B cell (primary cell): ENCODE data around the gene WASF2. TPM values are rescaled to one million over a fixed set of nuclear protein-coding genes. Genes with fewer than 3 reads are reported as not detected.

Experiments used
- ATAC-seq: fragments of 200-7000 bp; cut with Tn5 transposase; one replicate; pipeline ENCODE4 v1.10.0; 2021; ENCODE audit warnings: low read depth, mild to moderate bottlenecking, moderate number of reproducible peaks, moderate library complexity
- CTCF ChIA-PET: fragments of 350-600 bp; sonication (Branson Sonifier 250); formaldehyde crosslinking; loops from one replicate; lab custom pipeline; 2021; ENCODE audit warnings: antibody characterized with exemption, inconsistent platforms; lab: Charles Lee
- POLR2A ChIA-PET: fragments of 350-600 bp; sonication (Branson Sonifier 250); formaldehyde crosslinking; loops from one replicate; lab custom pipeline; 2021; ENCODE audit warnings: antibody characterized with exemption; lab: Charles Lee
- DNase-seq: peaks from one replicate; pipeline ENCODE4 v3.0.0; 2013
- H2AFZ ChIP-seq: 2 replicates; pipeline ENCODE4 v1.6.1; 2012; ENCODE audit warnings: mild to moderate bottlenecking, low read depth, low read length; ENCODE audit not compliant: insufficient read depth, poor library complexity, severe bottlenecking
- H3K27ac ChIP-seq, 2 donors: 1 replicate in 1 of 2; 2 replicates in 1 of 2; pipeline ENCODE4 v1.5.1; 2012 to 2013; ENCODE audit warnings: low read length in 2 of 2, mild to moderate bottlenecking in 2 of 2, moderate library complexity in 1 of 2
- H3K27me3 ChIP-seq, 4 experiments: fragments of 200-600 bp in 1 of 4; sonication (generic) in 1 of 4; replicated peaks in 1 of 4; 1 replicate in 2 of 4; 2 replicates in 2 of 4; pipeline versions ENCODE4 v1.6.1 to v1.7.0; 2013 to 2016; ENCODE audit warnings: low read length in 3 of 4, mild to moderate bottlenecking in 2 of 4, mixed read lengths in 1 of 4, moderate library complexity in 1 of 4; ENCODE audit not compliant: insufficient read depth in 4 of 4, control insufficient read depth in 3 of 4; ENCODE audit errors: control extremely low read depth in 1 of 4
- H3K36me3 ChIP-seq, 2 experiments: replicated peaks in 1 of 2; 1 replicate in 1 of 2; 2 replicates in 1 of 2; pipeline versions ENCODE4 v1.6.1 to v1.7.1; 2013; ENCODE audit warnings: low read length in 1 of 2; ENCODE audit not compliant: insufficient read depth in 2 of 2, control insufficient read depth in 1 of 2; ENCODE audit errors: control extremely low read depth in 1 of 2, extremely low read depth in 1 of 2
- H3K4me1 ChIP-seq, 2 donors: fragments of 200-600 bp in 1 of 2; sonication (generic) in 1 of 2; 1 replicate in 1 of 2; 2 replicates in 1 of 2; pipeline versions ENCODE4 v1.5.1 to v1.6.1; 2013 to 2017; ENCODE audit warnings: low read length in 2 of 2; ENCODE audit not compliant: control insufficient read depth in 2 of 2, insufficient read depth in 2 of 2
- H3K4me2 ChIP-seq: replicated peaks from 2 replicates; pipeline ENCODE3; 2012; ENCODE audit warnings: mild to moderate bottlenecking, low read depth, low read length; ENCODE audit not compliant: poor library complexity, severe bottlenecking
- H3K4me3 ChIP-seq, 5 experiments: fragments of 200-600 bp in 1 of 5; sonication (generic) in 1 of 5; 1 replicate in 3 of 5; 2 replicates in 2 of 5; pipeline versions ENCODE4 v1.5.1 to v1.7.0; 2011 to 2016; ENCODE audit warnings: low read length in 4 of 5, mild to moderate bottlenecking in 4 of 5, low read depth in 2 of 5, control low read depth in 1 of 5, moderate library complexity in 1 of 5; ENCODE audit not compliant: insufficient read depth in 1 of 5; ENCODE audit errors: control extremely low read depth in 1 of 5, extremely low read depth in 1 of 5
- H3K79me2 ChIP-seq: fragments of 200-600 bp; sonication (generic); one replicate; pipeline ENCODE4 v1.6.0; 2016; ENCODE audit warnings: low read length; ENCODE audit not compliant: control insufficient read depth, insufficient read depth
- H3K9ac ChIP-seq: fragments of 200-600 bp; sonication (generic); 2 replicates; pipeline ENCODE4 v1.6.1; 2017; ENCODE audit warnings: mild to moderate bottlenecking, low read length, moderate library complexity
- H3K9me3 ChIP-seq, 3 donors: one replicate each; pipeline versions ENCODE4 v1.6.1 to v1.7.1; 2013; ENCODE audit warnings: low read length in 2 of 3; ENCODE audit not compliant: control insufficient read depth in 2 of 3, insufficient read depth in 1 of 3; ENCODE audit errors: control extremely low read depth in 1 of 3
- H4K20me1 ChIP-seq: 2 replicates; pipeline ENCODE4 v1.6.0; 2012; ENCODE audit warnings: mild to moderate bottlenecking, low read length; ENCODE audit not compliant: insufficient read depth, control insufficient read depth, poor library complexity, severe bottlenecking
- H3K27ac Mint-ChIP-seq: one replicate; pipeline ENCODE4 v1.8.0; 2021; ENCODE audit warnings: mixed read lengths
- H3K27me3 Mint-ChIP-seq: one replicate; pipeline ENCODE4 v1.8.0; 2021; ENCODE audit warnings: mixed read lengths
- H3K4me1 Mint-ChIP-seq: one replicate; pipeline ENCODE4 v1.8.0; 2021; ENCODE audit warnings: mixed read lengths
- H3K4me3 Mint-ChIP-seq: one replicate; pipeline ENCODE4 v1.8.0; 2021; ENCODE audit warnings: mixed read lengths
- H3K9me3 Mint-ChIP-seq: one replicate; pipeline ENCODE4 v1.8.0; 2022; ENCODE audit warnings: mixed read lengths; ENCODE audit not compliant: insufficient read depth
- EZH2 ChIP-seq: IDR thresholded peaks from 2 replicates; pipeline ENCODE4 v1.6.1; 2012; ENCODE audit warnings: borderline replicate concordance, low read depth, mild to moderate bottlenecking, moderate library complexity, low read length; ENCODE audit not compliant: insufficient read depth, poor library complexity, severe bottlenecking
- WGBS: methylation state at CpG from one replicate; pipeline ENCODE4 v1.1.5; 2013; ENCODE audit warnings: missing lambda C conversion rate; ENCODE audit not compliant: insufficient coverage; 5-methylcytosine and 5-hydroxymethylcytosine counted together
- intact Hi-C: fragments of 100-400 bp; cut with micrococcal nuclease; formaldehyde crosslinking; loops from one replicate; pipeline ENCODE4 v1.10.0; 2022
- polyA plus RNA-seq: library from polyadenylated mRNA; depleted of rRNA; stranded (reverse); fragments of >200 nt; gene quantifications from 2 replicates; pipeline ENCODE4 v1.2.3, GENCODE V29; 2012
- total RNA-seq, 2 donors: library from RNA; stranded (reverse); fragments of 120-200 nt in 1 of 2; gene quantifications; 1 replicate in 1 of 2; 2 replicates in 1 of 2; pipeline versions ENCODE4 v1.2.3 to v1.2.4, GENCODE V29; 2013 to 2022
- TF ChIP-seq, protein P1 (sequence below): fragments of 200-600 bp; IDR thresholded peaks from one replicate; pipeline ENCODE4 v1.8.0; 2022; ENCODE audit warnings: antibody characterized with exemption, mild to moderate bottlenecking

Gene WASF2
- total and polyA plus RNA-seq, 2 donors (not counting 1 experiment from before 2014, with no cell fraction given), result 67.4 to 169 TPM

DNA sequence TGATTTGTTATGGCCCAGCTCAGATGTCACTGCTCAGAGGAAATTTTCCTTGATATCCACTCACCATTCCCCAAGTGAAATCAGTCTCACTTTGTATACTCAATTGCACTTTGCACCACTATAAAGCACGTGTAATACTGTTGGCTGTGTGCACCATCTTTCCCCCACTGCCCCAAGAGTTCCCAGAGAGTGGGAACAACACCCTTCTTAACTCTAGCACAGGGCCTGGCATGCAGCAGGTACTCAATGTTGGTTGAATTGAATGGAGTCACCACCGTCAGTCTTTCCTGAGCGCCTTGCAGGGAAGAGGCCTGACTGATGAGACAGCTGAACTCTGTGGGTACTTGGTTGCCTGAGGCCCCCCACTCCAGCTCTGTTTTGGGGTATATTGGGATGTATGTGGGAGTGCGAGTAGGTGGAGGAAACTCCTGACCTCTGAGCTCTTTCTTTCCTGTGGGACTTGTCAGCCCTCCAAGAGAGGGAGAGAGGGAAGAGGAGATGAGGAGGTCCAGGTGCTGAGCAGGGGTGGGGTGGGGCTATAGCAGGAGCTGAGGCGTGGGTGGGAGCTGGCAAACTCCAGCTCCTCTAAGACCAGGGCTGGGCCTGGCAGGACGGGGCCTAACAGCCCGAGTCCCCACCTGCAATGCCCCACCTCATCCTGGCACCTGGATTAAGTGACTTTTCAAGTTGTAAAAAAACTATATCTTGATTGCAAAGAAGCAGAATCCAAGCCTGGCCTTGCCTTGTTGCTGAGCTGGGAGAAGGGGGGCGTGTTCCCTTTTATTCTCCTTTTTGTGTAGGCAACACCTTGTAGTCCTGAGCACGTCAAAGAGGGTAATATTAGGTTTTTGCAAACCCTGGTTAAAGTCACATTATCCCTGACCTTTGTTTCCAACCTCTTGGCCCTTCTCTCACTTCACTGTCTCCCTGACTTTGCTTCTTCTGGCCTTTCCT, 19.4 kb upstream of the WASF2 start:
- CTCF ChIA-PET, result interaction anchor here (1.1 to 1.6 kb wide), 3 partner anchors 48 to 97 kb away, joined by 3 to 4 read pairs (median 3); no protein-coding TSS in a partner anchor
- intact Hi-C loops, result no loop called here
- H3K27ac Mint-ChIP-seq, result peak overlapping the region; percentile 22
- ATAC-seq (no peak), DNase-seq (no peak)
- H3K27me3 Mint-ChIP-seq, result no peaks in the 10 kb centered on the region
- no peak overlapping the region for H2AFZ ChIP-seq
- H3K4me2 ChIP-seq, result no peak overlapping the region
- no peak overlapping the region for H3K9ac ChIP-seq
- no peaks in the 10 kb centered on the region for H3K4me1 ChIP-seq
- H3K27me3 ChIP-seq, result no peaks in the 10 kb centered on the region
- peaks cover 3% of the 10 kb centered on the region for H3K4me1 Mint-ChIP-seq
- no peaks in the 10 kb centered on the region for H3K9me3 ChIP-seq
- TF ChIP-seq EZH2, result no peak
- TF ChIP-seq, protein P1, sequence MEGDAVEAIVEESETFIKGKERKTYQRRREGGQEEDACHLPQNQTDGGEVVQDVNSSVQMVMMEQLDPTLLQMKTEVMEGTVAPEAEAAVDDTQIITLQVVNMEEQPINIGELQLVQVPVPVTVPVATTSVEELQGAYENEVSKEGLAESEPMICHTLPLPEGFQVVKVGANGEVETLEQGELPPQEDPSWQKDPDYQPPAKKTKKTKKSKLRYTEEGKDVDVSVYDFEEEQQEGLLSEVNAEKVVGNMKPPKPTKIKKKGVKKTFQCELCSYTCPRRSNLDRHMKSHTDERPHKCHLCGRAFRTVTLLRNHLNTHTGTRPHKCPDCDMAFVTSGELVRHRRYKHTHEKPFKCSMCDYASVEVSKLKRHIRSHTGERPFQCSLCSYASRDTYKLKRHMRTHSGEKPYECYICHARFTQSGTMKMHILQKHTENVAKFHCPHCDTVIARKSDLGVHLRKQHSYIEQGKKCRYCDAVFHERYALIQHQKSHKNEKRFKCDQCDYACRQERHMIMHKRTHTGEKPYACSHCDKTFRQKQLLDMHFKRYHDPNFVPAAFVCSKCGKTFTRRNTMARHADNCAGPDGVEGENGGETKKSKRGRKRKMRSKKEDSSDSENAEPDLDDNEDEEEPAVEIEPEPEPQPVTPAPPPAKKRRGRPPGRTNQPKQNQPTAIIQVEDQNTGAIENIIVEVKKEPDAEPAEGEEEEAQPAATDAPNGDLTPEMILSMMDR, result no peak
- POLR2A ChIA-PET, result interaction anchor here (0.6 kb wide), 2 partner anchors 37 to 94 kb away, joined by 3 to 4 read pairs; no protein-coding TSS in a partner anchor
- WGBS, result 95% methylated on average over 5 of the region's 9 CpGs
- no peaks in the 10 kb centered on the region for H3K79me2 ChIP-seq
- H3K4me3 ChIP-seq, result no peak overlapping the region
- H4K20me1 ChIP-seq, result no peaks in the 10 kb centered on the region
- no peak overlapping the region for H3K4me3 Mint-ChIP-seq
- H3K36me3 ChIP-seq, result no peaks in the 10 kb centered on the region
- H3K27ac ChIP-seq, result no peak overlapping the region
- H3K9me3 Mint-ChIP-seq, result no peaks in the 10 kb centered on the region
